HG03565 (cell line): Measurements from ENCODE around the gene RBM15B.

ENCODE experiments used
- ATAC-seq: cut with Tn5 transposase; IDR thresholded peaks from one replicate; pipeline ENCODE4 v1.9.1; 2021; ENCODE audit warnings: mild to moderate bottlenecking, moderate library complexity; ENCODE audit not compliant: unreplicated experiment

RBM15B gene

DNA sequence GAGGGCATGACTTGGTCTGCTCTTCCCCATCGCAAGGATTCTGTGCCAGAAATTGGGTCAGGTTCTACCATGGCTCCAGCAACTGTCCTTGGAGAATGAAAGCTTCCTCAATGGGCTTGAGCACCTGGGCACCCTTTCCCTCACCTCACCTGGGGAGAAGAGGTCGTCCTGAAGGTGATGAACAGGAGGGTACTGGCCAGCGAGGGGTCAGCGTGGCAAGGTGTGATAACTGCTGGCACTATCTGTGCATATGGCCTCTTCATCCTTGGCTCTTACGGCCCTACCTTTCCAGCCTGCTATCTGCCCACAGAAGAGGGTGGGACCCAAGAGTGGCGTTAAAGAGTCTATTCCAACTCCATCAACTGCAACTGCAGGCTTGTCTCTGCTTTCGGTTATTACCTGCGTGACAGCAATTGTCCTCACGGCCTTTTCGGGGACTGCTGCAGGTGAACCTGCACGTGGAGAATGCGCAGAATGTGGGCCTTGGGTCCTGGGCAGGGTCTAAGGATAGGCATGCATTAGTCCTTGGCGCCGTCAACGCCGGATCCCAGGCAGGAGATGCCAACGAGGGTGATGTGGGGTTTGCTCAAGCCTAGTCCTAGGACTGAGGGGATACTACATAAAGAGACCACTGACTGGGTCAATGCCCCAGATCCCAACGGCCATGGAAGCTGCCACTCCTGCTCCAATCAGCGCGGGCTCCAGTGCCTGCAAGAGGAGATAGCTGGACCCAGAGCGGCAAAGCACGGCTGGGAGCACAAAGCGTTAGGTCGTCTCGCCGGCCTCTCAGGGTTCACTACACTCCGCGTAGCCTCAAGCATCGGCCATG lies 625 bp upstream of the RBM15B start:
- no peak for ATAC-seq

DNA sequence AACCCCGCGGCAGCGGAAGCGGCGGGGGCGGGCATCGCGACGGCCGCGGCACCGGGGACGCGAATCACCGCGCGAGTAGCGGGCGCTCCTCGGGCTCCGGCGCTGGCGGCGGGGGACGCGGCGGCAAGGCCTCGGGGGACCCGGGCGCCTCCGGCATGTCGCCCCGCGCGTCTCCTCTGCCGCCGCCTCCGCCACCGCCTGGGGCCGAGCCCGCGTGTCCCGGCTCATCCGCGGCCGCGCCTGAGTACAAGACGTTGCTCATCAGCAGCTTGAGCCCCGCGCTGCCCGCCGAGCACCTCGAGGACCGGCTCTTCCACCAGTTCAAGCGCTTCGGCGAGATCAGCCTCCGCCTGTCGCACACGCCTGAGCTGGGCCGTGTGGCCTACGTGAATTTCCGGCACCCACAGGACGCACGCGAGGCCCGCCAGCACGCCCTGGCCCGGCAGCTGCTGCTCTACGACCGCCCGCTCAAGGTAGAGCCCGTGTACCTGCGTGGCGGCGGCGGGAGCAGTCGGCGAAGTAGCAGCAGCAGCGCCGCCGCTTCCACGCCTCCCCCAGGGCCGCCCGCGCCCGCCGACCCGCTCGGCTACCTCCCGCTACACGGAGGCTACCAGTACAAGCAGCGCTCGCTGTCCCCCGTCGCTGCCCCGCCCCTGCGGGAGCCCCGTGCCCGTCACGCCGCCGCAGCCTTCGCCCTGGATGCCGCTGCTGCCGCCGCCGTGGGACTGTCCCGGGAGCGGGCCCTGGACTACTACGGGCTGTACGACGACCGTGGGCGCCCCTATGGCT lies 675 bp downstream of the RBM15B start:
- peak; percentile 4 for ATAC-seq

DNA sequence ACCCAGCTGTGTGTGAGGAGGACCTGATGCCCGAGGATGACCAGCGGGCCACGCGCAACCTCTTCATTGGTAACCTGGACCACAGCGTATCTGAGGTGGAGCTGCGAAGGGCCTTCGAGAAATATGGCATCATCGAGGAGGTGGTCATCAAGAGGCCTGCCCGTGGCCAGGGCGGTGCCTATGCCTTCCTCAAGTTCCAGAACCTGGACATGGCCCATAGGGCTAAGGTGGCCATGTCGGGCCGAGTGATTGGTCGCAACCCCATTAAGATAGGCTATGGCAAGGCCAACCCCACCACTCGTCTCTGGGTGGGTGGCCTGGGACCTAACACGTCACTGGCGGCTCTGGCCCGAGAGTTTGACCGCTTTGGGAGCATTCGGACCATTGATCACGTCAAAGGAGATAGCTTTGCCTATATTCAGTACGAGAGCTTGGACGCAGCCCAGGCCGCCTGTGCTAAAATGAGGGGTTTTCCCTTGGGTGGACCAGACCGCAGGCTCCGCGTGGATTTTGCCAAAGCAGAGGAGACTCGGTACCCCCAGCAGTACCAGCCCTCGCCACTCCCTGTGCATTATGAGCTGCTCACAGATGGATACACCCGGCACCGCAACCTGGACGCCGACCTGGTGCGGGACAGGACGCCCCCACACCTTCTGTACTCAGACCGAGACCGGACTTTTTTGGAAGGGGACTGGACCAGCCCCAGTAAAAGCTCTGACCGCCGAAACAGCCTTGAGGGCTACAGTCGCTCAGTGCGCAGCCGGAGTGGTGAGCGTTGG lies 1.5 kb downstream of the RBM15B start:
- ATAC-seq = no peak

DNA sequence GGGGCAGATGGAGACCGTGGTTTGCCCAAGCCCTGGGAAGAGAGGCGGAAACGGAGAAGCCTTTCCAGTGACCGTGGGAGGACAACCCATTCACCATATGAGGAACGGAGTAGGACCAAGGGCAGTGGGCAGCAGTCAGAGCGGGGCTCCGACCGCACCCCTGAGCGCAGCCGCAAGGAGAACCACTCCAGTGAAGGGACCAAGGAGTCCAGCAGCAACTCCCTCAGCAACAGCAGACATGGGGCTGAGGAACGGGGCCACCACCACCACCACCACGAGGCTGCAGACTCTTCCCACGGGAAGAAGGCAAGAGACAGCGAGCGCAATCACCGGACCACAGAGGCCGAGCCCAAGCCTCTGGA lies 2.0 kb downstream of the RBM15B start:
- no peak for ATAC-seq

DNA sequence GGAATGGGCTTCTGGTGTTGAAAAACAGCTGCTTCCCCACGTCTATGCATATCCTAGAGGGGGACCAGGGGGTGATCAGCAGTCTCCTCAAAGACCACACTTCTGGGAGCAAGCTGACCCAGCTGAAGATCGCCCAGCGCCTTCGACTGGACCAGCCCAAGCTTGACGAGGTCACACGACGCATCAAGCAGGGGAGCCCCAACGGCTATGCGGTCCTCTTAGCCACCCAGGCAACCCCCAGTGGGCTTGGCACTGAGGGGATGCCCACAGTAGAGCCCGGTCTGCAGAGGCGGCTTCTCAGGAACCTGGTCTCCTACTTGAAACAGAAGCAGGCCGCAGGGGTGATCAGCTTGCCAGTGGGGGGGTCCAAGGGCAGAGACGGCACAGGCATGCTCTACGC lies 2.5 kb downstream of the RBM15B start:
- no peak for ATAC-seq

DNA sequence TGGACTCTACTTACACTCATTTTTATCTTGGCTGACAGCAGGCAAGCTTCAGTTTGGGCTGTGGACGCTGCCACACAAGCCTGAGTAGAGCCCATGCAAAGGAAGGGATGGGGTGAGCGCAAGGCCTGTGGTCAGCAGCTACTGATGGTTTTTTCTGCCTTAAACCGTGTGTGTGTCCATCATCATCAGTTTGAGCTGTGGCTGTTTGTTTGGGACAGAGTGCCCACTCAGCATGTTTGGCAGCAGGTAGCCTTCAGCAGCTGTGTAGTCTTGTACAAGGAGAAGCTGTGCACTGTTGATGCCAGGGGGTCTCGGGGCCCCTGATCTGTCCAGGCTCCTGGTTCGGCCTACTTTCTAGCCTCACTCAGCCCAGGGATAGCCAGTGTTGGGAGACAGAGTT lies 3.5 kb downstream of the RBM15B start:
- no peak for ATAC-seq

DNA sequence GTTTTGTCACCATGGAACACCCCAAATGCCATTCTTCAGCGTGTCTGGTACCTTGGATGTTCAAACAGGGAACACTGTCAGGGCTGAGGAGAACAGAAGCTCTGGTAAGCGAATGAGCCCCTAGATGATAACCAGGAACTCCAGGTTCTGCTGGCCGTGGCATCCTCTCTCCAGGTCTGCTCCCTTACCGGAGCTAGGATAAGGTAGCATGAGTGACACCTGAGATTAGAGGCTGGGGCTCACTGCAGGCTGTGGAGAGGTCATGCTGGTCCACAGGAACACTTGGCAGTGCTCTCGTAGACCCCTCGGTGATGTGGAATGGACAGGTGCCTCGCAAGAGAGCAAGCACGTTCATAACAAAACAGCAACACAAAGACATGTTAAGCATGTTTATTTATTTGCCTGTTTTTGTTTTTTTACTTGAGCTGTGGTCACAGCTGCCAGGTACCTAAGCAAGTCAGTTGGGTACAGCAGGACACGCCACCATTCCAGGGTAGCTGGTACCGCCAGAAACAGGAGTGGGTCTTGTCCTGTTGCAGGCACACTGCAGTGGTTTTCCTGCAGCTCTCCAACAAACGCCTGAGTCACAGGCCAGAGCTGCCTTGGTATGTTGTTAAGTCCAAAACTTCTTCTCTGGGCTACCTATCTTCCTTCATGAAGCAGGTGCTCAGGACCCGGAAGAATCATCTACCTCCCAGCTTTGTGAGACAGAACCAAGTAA lies 4.6 kb downstream of the RBM15B start:
- no peak for ATAC-seq

DNA sequence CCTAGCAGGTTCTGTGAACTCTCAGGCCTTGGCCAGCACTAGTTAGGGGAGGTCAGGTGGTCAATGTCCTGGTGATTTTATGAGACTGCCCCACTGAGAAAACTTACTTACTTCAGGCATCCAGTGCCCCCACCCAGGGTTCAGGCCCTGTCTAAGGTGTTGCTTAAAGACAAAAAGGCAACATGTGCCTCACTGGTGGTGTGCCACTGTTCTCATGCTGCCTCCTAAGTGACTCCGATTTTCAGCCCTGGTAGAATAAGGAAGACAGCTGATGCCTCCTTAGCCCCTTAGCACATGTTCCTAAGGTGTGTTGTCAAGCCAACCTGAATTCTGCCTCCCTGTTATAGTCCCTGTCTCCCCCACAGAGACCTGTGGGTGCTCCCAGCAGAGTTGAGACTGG lies 5.3 kb downstream of the RBM15B start:
- no peak for ATAC-seq

DNA sequence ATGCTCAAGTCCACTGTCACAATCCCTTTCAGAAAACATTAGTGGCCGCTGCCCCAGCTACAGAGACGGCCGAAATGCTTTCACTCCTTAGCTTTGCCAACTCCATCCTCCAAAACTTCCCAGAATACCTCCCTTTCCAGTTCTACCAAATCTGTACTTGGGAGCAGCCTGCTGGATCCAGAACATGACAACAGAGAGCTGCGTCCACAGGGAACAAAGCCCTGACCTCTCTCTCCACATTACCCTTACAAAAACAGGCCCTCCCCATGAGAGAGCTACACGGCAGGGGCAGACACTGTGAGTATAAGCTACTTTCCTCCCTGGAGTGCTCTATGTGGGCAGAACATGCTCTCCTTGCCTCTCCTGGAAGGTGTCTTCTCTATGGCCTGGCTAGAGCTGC lies 6.3 kb downstream of the RBM15B start:
- no peak for ATAC-seq

DNA sequence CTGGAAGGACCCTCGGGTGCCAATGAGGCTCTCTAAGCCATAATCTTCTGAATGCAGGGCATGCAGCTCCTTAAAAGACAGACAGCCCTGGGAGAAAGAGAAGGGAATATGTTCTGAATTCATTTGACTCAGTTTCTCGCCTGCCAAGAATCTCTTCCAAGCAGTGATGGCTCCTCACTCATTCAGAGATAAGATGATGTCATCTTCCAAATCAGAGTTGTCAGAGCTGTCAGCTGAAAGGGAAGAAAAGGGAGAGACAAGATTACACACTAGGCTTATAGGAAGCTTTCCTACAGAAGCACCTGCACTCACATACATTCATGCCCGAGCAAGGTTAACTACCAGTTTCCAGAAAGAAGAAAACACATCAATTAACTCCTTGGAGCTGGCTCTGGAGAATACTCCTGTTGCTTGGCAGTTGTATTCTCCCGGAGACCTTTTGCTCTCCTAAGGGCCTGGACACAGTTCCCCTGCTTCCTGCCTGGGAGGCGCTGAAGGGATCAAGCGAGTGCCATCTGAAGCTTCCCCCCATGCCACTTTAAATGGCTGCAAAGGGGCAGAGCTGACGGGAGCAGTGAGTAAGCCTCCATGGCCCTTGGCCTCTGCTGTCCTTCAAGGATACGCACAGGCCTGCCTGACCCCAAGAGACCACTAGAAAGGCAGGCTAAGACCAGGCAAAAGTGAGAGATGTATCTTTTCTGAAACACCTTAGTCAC lies 7.7 kb downstream of the RBM15B start:
- no peak for ATAC-seq

DNA sequence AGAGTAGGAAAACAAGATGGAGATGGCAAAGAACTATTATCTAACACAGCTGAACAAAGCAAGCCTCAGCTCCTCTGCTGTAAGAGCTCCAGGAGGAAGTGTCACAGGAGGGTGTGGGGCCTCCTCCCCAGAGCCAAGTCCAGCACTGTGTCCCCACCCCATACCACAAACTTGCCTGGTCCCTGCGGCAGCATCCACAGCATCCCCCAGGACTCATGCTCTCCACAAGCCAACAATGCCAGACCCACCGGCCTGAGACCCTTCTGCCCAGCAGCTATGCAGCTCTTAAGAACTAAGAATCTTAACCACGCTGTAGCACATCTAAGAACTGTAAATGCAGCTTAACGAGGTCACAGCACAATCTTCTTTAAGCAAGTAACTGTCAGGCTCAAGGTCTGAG lies 9.1 kb downstream of the RBM15B start:
- ATAC-seq = no peak

DNA sequence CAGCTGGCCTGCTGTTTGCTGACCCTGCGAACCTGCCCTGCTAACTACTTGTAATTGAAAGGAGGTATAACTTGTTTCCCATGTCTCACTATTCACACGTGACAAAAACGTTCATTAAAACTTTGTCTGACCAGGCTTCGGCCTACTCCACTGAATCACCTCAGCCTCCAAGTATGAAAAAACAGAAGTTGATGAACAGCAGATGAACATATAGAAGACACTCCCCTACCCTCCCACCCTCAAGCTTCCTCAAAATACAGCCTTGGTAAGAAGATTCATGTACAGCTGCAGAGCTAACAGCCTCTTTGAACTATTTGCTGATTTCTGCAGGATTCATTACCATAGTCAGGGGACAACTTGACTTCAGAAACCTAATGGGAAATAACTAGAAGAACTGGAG lies 10.7 kb downstream of the RBM15B start:
- no peak for ATAC-seq

DNA sequence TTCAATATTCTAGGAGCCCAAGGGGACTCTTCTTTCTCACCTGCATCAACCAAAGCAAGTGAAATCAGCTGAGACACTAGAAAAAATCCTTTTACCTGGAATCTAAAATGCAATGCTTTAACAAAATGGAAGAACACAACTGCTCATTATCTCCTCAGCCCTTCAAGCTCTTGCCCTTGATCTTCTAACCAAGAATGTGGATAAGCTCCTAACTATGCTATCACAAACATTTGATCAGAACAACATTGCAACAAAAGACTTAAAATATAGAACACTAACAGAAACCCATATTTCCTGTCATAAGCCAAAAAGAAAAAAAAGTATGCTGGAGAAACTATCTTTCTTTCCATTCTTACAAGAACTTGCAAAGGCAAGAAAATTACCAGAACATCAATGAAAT lies 12.6 kb downstream of the RBM15B start:
- ATAC-seq = no peak

DNA sequence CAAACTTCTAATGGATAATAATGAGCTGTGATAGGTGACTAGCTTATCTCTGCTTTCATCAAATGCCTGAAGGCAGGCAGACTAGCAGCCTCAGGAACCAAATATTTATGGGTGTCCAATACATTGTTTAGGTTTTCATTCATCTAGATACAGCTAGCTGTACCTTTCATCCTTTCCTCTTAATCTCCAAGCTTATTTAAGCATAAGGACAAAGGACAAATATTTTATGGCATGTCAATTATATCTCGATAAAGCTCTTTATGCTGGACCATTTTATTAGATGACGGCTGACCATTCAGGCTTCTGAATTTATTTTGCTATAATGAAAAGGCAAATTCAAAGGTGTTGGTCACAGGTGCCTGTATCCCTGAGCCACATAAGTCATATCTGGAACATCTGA lies 16.9 kb downstream of the RBM15B start:
- ATAC-seq = no peak

DNA sequence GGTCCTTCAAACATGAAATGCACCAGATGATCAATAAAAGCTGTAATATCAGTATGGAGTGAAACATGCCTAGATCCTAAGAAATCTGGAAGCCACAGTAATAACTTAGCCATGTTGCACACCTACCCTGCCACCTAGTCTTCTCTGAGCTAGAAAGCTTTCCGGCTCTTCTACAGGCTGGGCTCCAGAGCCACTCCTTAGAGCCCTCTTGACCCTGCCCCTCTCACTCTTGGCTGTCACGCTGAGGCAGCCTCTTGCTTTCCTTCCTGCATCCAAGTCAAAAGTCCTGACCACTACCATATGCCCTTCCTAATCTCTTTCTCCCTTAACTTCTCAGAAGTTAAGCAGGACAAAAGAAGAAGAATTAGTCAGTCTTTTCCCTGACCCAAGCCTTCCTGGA lies 17.7 kb downstream of the RBM15B start:
- no peak for ATAC-seq

DNA sequence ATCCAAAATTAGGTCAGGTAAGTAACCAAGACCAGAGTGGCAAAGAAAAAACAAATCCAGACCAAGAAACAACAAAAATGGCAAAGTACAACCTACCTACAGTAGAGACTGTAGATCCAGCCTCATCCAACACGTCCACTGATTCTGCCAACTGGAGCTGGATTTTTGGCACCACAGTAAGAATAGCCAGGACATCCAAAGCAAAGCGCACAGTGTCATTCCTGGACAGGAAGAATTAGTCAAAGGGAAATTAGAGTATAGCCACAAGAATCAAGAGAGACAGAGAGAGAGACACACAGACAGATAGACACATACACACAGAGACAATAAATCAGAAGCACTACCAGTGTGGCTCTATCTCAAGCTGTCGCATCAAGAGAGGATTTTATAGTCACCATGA lies 31.1 kb downstream of the RBM15B start:
- no peak for ATAC-seq

DNA sequence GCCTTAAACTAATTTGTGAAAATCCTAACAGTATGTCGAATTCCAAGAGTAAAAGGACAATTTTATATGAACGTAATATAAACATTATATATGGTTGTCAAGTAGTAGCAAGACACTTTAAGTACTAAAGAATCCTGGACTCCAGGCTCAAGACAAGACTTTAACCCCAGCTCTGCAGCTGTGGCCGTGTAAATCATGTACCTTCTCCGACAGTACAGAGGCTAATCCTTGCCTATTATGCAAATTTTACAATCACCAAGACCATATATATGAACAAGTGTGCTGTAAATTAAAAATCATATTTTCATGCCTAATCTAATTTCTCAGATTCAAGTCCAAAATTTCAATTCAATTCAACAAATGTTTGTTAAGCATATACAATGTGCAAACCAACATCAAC lies 35.8 kb downstream of the RBM15B start:
- no peak for ATAC-seq

DNA sequence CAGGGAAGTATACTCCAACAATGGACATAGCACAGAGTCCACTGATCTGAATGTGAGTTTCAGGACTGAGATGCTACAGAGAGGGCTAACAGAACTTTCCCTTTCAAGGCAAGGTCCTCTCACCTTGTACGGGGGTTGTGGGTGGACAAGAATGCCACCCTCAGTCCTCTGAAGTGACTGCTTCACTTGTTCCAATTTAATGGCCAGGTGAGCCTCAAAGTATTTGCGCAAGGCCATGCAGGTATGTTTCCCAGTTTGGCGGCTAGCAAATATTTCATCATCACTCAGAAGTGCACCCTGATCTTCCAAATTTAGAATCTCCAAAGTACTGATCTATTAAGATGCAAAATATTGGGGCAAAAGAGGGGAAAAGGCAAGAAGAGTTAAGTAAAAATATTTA lies 38.1 kb downstream of the RBM15B start:
- no peak for ATAC-seq

DNA sequence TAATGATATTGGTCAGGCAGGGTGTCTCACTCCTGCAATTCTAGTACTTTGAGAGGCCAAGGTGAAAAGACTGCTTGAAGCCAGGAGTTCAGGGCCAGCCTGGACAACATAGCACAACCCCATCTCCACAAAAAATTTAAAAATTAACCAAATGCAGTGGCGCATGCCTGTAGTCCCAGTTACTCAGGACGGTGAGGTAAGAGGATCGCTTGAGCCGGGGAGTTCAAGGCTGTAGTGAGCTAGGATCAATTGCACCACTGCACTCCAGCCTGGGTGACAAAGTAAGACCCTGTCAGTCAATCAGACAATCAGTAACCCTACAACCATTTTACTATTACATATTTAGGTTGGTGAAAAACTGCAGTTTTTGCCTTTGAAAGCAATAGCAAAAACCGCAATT lies 43.0 kb downstream of the RBM15B start:
- no peak for ATAC-seq

DNA sequence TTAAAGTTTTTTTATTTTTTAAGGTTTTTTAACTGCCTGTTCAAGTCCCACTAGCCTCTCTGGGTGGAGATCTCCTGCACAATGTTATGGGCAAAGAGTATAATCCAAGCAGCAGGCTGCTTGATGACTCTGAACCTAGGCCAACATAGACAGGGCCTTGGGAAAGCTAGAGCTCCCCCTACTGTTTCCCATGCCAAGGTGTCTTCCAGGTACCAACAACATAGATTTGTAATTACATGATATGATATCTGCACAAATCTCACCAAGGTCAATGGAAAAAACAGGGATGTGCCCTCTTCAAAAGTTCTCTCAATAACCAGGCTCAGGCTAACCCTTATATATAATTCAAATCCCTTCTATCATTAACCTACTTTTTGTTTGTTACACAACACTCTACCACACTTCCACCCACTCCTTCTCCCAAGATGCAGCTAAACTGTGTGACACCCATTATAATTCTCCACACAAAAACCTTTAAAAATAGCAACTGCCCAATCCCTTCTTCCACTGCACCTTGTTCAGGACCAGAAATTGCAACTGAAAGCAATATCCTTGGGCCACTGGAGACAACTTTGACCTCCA lies 43.8 kb downstream of the RBM15B start:
- ATAC-seq = no peak
